OCI-LY1 (cell line): ENCODE results near the gene DNAH17.

Experiments
- CTCF ChIP-seq: fragments of 200-600 bp; sonication (generic), shearing (Covaris generic); IDR thresholded peaks from 2 replicates; pipeline ENCODE4 v1.5.1; 2017; ENCODE audit warnings: mild to moderate bottlenecking, antibody characterized with exemption, low read length, moderate library complexity, mixed read lengths
- EZH2 ChIP-seq: fragments of 200-600 bp; sonication (generic), shearing (Covaris generic); IDR thresholded peaks from 2 replicates; pipeline ENCODE4 v1.8.0; 2017; ENCODE audit warnings: borderline replicate concordance, mixed run types, mild to moderate bottlenecking, antibody characterized with exemption, low read length, moderate library complexity, mixed read lengths

- TF ChIP-seq CTCF = no peak
- TF ChIP-seq EZH2 = no peak
Observed at GRCh38 chr17:78488156-78488555, 89.0 kb downstream of the DNAH17 start.
